Measurements from ENCODE around the gene PCDH8. TPM values are rescaled to one million over a fixed set of nuclear protein-coding genes. Genes with fewer than 3 reads are reported as not detected.

The PCDH8 gene
- total RNA-seq, 1 experiment from 2014 or later = not detected

DNA sequence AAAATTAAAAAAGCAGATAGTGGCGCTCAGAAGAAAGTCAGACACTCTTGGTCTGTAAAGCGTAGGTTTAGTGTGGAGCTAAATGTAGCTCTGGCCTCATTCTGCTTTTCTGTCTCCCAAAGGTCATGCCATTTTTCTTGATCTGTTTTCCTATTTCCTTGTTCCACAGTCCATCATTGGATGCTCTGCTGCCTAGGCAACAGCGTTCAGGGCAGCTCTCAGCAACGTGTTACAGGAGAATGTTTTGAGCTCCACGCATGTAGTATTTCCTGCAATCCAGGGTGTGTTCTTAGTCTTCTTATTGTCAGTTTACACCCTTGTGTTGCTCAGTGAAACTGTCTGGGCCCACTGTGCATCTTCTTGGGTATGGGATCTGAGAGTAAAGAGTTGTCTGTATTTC lies 46.0 kb upstream of the PCDH8 start:
- peaks cover 32% of the 10 kb centered on the region for H3K27me3 Mint-ChIP-seq (ENCODE audit: insufficient read depth, unreplicated experiment)
- intact Hi-C loops (cut with micrococcal nuclease; ENCODE audit: unreplicated experiment) = no loop called here

GRCh38 chr13:52892925-52893324 lies 44.5 kb upstream of the PCDH8 start:
- TF ChIP-seq, protein P1, sequence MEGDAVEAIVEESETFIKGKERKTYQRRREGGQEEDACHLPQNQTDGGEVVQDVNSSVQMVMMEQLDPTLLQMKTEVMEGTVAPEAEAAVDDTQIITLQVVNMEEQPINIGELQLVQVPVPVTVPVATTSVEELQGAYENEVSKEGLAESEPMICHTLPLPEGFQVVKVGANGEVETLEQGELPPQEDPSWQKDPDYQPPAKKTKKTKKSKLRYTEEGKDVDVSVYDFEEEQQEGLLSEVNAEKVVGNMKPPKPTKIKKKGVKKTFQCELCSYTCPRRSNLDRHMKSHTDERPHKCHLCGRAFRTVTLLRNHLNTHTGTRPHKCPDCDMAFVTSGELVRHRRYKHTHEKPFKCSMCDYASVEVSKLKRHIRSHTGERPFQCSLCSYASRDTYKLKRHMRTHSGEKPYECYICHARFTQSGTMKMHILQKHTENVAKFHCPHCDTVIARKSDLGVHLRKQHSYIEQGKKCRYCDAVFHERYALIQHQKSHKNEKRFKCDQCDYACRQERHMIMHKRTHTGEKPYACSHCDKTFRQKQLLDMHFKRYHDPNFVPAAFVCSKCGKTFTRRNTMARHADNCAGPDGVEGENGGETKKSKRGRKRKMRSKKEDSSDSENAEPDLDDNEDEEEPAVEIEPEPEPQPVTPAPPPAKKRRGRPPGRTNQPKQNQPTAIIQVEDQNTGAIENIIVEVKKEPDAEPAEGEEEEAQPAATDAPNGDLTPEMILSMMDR (IDR thresholded peaks at IDR 0.05; ENCODE audit: insufficient read depth in 1 of 2, low read depth in 1 of 2, low read length in 1 of 2, severe bottlenecking in 1 of 2, unreplicated experiment in 1 of 2) = no peak
- ChIA-PET POLR2A (interaction anchor here (0.5 kb wide), 1 partner anchor 11 kb away, joined by 3 read pairs; no protein-coding TSS in a partner anchor), CTCF (no interaction called here)
- Histone ChIP-seq H3K9me3 (no peaks in the 10 kb centered on the region), H3K36me3 (ENCODE audit: control insufficient read depth, insufficient read depth, low read length) (no peaks in the 10 kb centered on the region), H3K27me3 (replicated peaks; ENCODE audit: control insufficient read depth, insufficient read depth, low read length) (peaks cover 3% of the 10 kb centered on the region), H3K4me3 (ENCODE audit: low read depth, low read length) (no peak overlapping the region), H3K4me1 (no peaks in the 10 kb centered on the region)
- intact Hi-C loops (cut with micrococcal nuclease; ENCODE audit: unreplicated experiment) = no loop called here
- Mint-ChIP-seq H3K27ac (ENCODE audit: unreplicated experiment) (no peak overlapping the region), H3K4me3 (ENCODE audit: unreplicated experiment) (no peak overlapping the region), H3K4me1 (ENCODE audit: low read depth, unreplicated experiment) (no peaks in the 10 kb centered on the region), H3K36me3 (ENCODE audit: insufficient read depth, unreplicated experiment) (no peaks in the 10 kb centered on the region), H3K9me3 (ENCODE audit: unreplicated experiment) (no peaks in the 10 kb centered on the region), H3K27me3 (ENCODE audit: insufficient read depth, unreplicated experiment) (peaks cover 32% of the 10 kb centered on the region)
- DNase-seq = no peak
- no TSS peak for BruUV-seq (replicated peaks)

More for the DNA sequence above, 46.0 kb upstream of the PCDH8 start:
- DNase-seq = no peak
- no peak overlapping the region for H3K4me3 Mint-ChIP-seq (ENCODE audit: unreplicated experiment)
- no peaks in the 10 kb centered on the region for H3K4me1 Mint-ChIP-seq (ENCODE audit: low read depth, unreplicated experiment)
- CTCF ChIA-PET = interaction anchor here (0.5 kb wide), 1 partner anchor 22 kb away, joined by 3 read pairs; no protein-coding TSS in a partner anchor
- H3K27ac Mint-ChIP-seq (ENCODE audit: unreplicated experiment) = no peak overlapping the region
- H3K9me3 ChIP-seq = no peaks in the 10 kb centered on the region
- no peaks in the 10 kb centered on the region for H3K9me3 Mint-ChIP-seq (ENCODE audit: unreplicated experiment)
- no peaks in the 10 kb centered on the region for H3K4me1 ChIP-seq
- TF ChIP-seq, protein P1 (IDR thresholded peaks at IDR 0.05; ENCODE audit: insufficient read depth in 1 of 2, low read depth in 1 of 2, low read length in 1 of 2, severe bottlenecking in 1 of 2, unreplicated experiment in 1 of 2) = no peak
- peaks cover 3% of the 10 kb centered on the region for H3K27me3 ChIP-seq (replicated peaks; ENCODE audit: control insufficient read depth, insufficient read depth, low read length)
- no TSS peak for BruUV-seq (replicated peaks)
- no peaks in the 10 kb centered on the region for H3K36me3 Mint-ChIP-seq (ENCODE audit: insufficient read depth, unreplicated experiment)
- POLR2A ChIA-PET = no interaction called here
- no peaks in the 10 kb centered on the region for H3K36me3 ChIP-seq (ENCODE audit: control insufficient read depth, insufficient read depth, low read length)
- no peak overlapping the region for H3K4me3 ChIP-seq (ENCODE audit: low read depth, low read length)

GRCh38 chr13:52891706-52892105 lies 43.3 kb upstream of the PCDH8 start:
- Mint-ChIP-seq H3K27me3 (ENCODE audit: insufficient read depth, unreplicated experiment) (peaks cover 32% of the 10 kb centered on the region), H3K9me3 (ENCODE audit: unreplicated experiment) (no peaks in the 10 kb centered on the region), H3K36me3 (ENCODE audit: insufficient read depth, unreplicated experiment) (no peaks in the 10 kb centered on the region), H3K4me3 (ENCODE audit: unreplicated experiment) (no peak overlapping the region), H3K27ac (ENCODE audit: unreplicated experiment) (no peak overlapping the region), H3K4me1 (ENCODE audit: low read depth, unreplicated experiment) (no peaks in the 10 kb centered on the region)
- Histone ChIP-seq H3K4me1 (no peaks in the 10 kb centered on the region), H3K4me3 (ENCODE audit: low read depth, low read length) (no peak overlapping the region), H3K36me3 (ENCODE audit: control insufficient read depth, insufficient read depth, low read length) (no peaks in the 10 kb centered on the region), H3K9me3 (no peaks in the 10 kb centered on the region), H3K27me3 (replicated peaks; ENCODE audit: control insufficient read depth, insufficient read depth, low read length) (peaks cover 3% of the 10 kb centered on the region)
- POLR2A ChIA-PET = no interaction called here
- BruUV-seq (replicated peaks) = no TSS peak
- no peak for DNase-seq
- CTCF ChIA-PET = no interaction called here
- intact Hi-C loops (cut with micrococcal nuclease; ENCODE audit: unreplicated experiment) = no loop called here
- TF ChIP-seq, protein P1 (IDR thresholded peaks at IDR 0.05; ENCODE audit: insufficient read depth in 1 of 2, low read depth in 1 of 2, low read length in 1 of 2, severe bottlenecking in 1 of 2, unreplicated experiment in 1 of 2) = no peak

Measured in Caco-2 (cell line).